H9 (cell line): ENCODE results near the gene MFSD11. TPM values are rescaled to one million over a fixed set of nuclear protein-coding genes. Genes with fewer than 3 reads are reported as not detected.

Source experiments
- DNase-seq: peaks from one replicate; pipeline ENCODE4 v3.0.0-alpha.2; 2017
- H2AFZ ChIP-seq: one replicate; pipeline ENCODE4 v1.6.1; 2013; ENCODE audit warnings: mild to moderate bottlenecking, low read length, control low read depth, moderate library complexity
- H2AK5ac ChIP-seq: 2 replicates; pipeline ENCODE4 v1.6.1; 2013; ENCODE audit warnings: low read length, control low read depth, mixed read lengths; ENCODE audit not compliant: insufficient read length
- H2BK120ac ChIP-seq: one replicate; pipeline ENCODE4 v1.6.1; 2013; ENCODE audit warnings: low read depth, mild to moderate bottlenecking, low read length, control low read depth, inconsistent platforms; ENCODE audit not compliant: poor library complexity, severe bottlenecking
- H2BK12ac ChIP-seq: 2 replicates; pipeline ENCODE4 v1.6.1; 2013; ENCODE audit warnings: low read length, control low read depth, mixed read lengths, low read depth; ENCODE audit not compliant: insufficient read length
- H2BK15ac ChIP-seq: 2 replicates; pipeline ENCODE4 v1.6.1; 2013; ENCODE audit warnings: low read depth, low read length, control low read depth
- H2BK20ac ChIP-seq: one replicate; pipeline ENCODE4 v1.6.1; 2013; ENCODE audit warnings: low read depth, mild to moderate bottlenecking, low read length, control low read depth, inconsistent platforms; ENCODE audit not compliant: poor library complexity, severe bottlenecking
- H2BK5ac ChIP-seq: 2 replicates; pipeline ENCODE4 v1.6.1; 2013; ENCODE audit warnings: low read length, control low read depth, mixed read lengths; ENCODE audit not compliant: insufficient read length
- H3K14ac ChIP-seq: 2 replicates; pipeline ENCODE4 v1.6.1; 2013; ENCODE audit warnings: low read length, control low read depth; ENCODE audit not compliant: insufficient read depth
- H3K18ac ChIP-seq: 2 replicates; pipeline ENCODE4 v1.6.1; 2013; ENCODE audit warnings: low read depth, mild to moderate bottlenecking, mixed read lengths, low read length, control low read depth; ENCODE audit not compliant: insufficient read length
- H3K23ac ChIP-seq: 2 replicates; pipeline ENCODE4 v1.6.1; 2013; ENCODE audit warnings: low read length, control low read depth, mixed read lengths, low read depth; ENCODE audit not compliant: insufficient read length
- H3K23me2 ChIP-seq: 2 replicates; pipeline ENCODE4 v1.6.1; 2013; ENCODE audit warnings: low read depth, mild to moderate bottlenecking, mixed read lengths, low read length, control low read depth; ENCODE audit not compliant: insufficient read length, poor library complexity, severe bottlenecking
- H3K27ac ChIP-seq: 2 replicates; pipeline ENCODE4 v1.5.1; 2013; ENCODE audit warnings: low read length, control low read depth, mixed read lengths, low read depth; ENCODE audit not compliant: insufficient read length
- H3K27me3 ChIP-seq: 2 replicates; pipeline ENCODE4 v1.6.1; 2013; ENCODE audit warnings: low read length, control low read depth, inconsistent platforms; ENCODE audit not compliant: insufficient read depth
- H3K4ac ChIP-seq: 2 replicates; pipeline ENCODE4 v1.6.1; 2013; ENCODE audit warnings: low read depth, mild to moderate bottlenecking, control low read depth, inconsistent platforms, low read length, moderate library complexity
- H3K4me1 ChIP-seq: 2 replicates; pipeline ENCODE4 v1.6.1; 2013; ENCODE audit warnings: low read length, control low read depth, inconsistent platforms; ENCODE audit not compliant: insufficient read depth
- H3K4me2 ChIP-seq: 2 replicates; pipeline ENCODE4 v1.6.1; 2013; ENCODE audit warnings: low read length, control low read depth, mixed read lengths; ENCODE audit not compliant: insufficient read length, insufficient read depth
- H3K56ac ChIP-seq: 2 replicates; pipeline ENCODE4 v1.6.1; 2013; ENCODE audit warnings: low read depth, mild to moderate bottlenecking, mixed read lengths, low read length, control low read depth; ENCODE audit not compliant: insufficient read length
- H3K79me1 ChIP-seq: 2 replicates; pipeline ENCODE4 v1.6.1; 2013; ENCODE audit warnings: low read depth, mild to moderate bottlenecking, moderate library complexity, low read length, control low read depth, inconsistent platforms; ENCODE audit not compliant: insufficient read depth, poor library complexity, severe bottlenecking
- H3K79me2 ChIP-seq: 2 replicates; pipeline ENCODE4 v1.6.1; 2013; ENCODE audit warnings: low read length, control low read depth, inconsistent platforms; ENCODE audit not compliant: insufficient read depth
- H3K9ac ChIP-seq: 2 replicates; pipeline ENCODE4 v1.6.1; 2013; ENCODE audit warnings: low read length, control low read depth, mixed read lengths; ENCODE audit not compliant: insufficient read length; ENCODE audit errors: extremely low read depth
- H3K9me3 ChIP-seq: one replicate; pipeline ENCODE4 v1.6.1; 2013; ENCODE audit warnings: low read depth, low read length, inconsistent platforms; ENCODE audit not compliant: control insufficient read depth
- H3T11ph ChIP-seq: one replicate; pipeline ENCODE4 v1.6.1; 2013; ENCODE audit warnings: mild to moderate bottlenecking, low read length, control low read depth, inconsistent platforms
- H4K20me1 ChIP-seq: one replicate; pipeline ENCODE4 v1.6.1; 2013; ENCODE audit not compliant: control insufficient read depth, insufficient read length, insufficient read depth
- H4K5ac ChIP-seq: 2 replicates; pipeline ENCODE4 v1.6.1; 2013; ENCODE audit warnings: low read depth, mild to moderate bottlenecking, mixed read lengths, low read length, control low read depth; ENCODE audit not compliant: insufficient read length
- H4K8ac ChIP-seq: replicated peaks from 2 replicates; pipeline ENCODE4 v1.6.1; 2013; ENCODE audit warnings: low read length, control low read depth, mixed read lengths, low read depth; ENCODE audit not compliant: insufficient read length
- H4K91ac ChIP-seq: 2 replicates; pipeline ENCODE4 v1.6.1; 2013; ENCODE audit warnings: low read depth, mild to moderate bottlenecking, moderate library complexity, mixed read lengths, low read length, control low read depth; ENCODE audit not compliant: insufficient read length
- H3K27ac Mint-ChIP-seq, 3 experiments: 2 replicates in 2 of 3; 3 replicates in 1 of 3; pipeline ENCODE4 v1.8.0; 2020 to 2021; ENCODE audit warnings: mixed read lengths in 3 of 3, mild to moderate bottlenecking in 1 of 3, moderate library complexity in 1 of 3
- H3K27me3 Mint-ChIP-seq: 2 replicates; pipeline ENCODE4 v1.8.0; 2021; ENCODE audit warnings: low read depth, mild to moderate bottlenecking, moderate library complexity, mixed read lengths
- H3K36me3 Mint-ChIP-seq, 3 experiments: 2 replicates in 2 of 3; 3 replicates in 1 of 3; pipeline ENCODE4 v1.8.0; 2020 to 2021; ENCODE audit warnings: low read depth in 3 of 3, mixed read lengths in 3 of 3; ENCODE audit not compliant: insufficient read depth in 1 of 3
- H3K4me1 Mint-ChIP-seq, 2 experiments: 2 replicates each; pipeline ENCODE4 v1.8.0; 2020; ENCODE audit warnings: mixed read lengths in 2 of 2
- H3K4me3 Mint-ChIP-seq, 2 experiments: 2 replicates in 1 of 2; 3 replicates in 1 of 2; pipeline ENCODE4 v1.8.0; 2020 to 2021; ENCODE audit warnings: mild to moderate bottlenecking in 2 of 2, mixed read lengths in 2 of 2, moderate library complexity in 1 of 2
- H3K9me3 Mint-ChIP-seq, 2 experiments: 2 replicates in 1 of 2; 3 replicates in 1 of 2; pipeline ENCODE4 v1.8.0; 2020; ENCODE audit warnings: mild to moderate bottlenecking in 2 of 2, mixed read lengths in 2 of 2, moderate library complexity in 1 of 2
- CTCF ChIP-seq: fragments of 200-600 bp; sonication (generic); conservative IDR thresholded peaks from 3 replicates; pipeline ENCODE4 v1.8.0; 2021; ENCODE audit warnings: antibody characterized with exemption, mild to moderate bottlenecking
- WGBS: extraction: QIAGEN DNeasy Blood & Tissue Kit; methylation state at CpG from one replicate; pipeline ENCODE4 v1.1.7; 2013; ENCODE audit warnings: missing lambda C conversion rate, low lambda C conversion rate, mixed read lengths; ENCODE audit not compliant: insufficient read length; ENCODE audit errors: extremely low coverage; 5-methylcytosine and 5-hydroxymethylcytosine counted together
- total RNA-seq: library from RNA; stranded (reverse); gene quantifications from 2 replicates; pipeline ENCODE4 v1.2.1, GENCODE V29; 2021

MFSD11 gene
- total RNA-seq, 1 experiment from 2014 or later, result 19.9 TPM

- Histone ChIP-seq H2BK15ac (no peak overlapping the region), H3K14ac (no peak overlapping the region), H4K20me1 (no peaks in the 10 kb centered on the region), H4K91ac (no peak overlapping the region), H3K4me1 (no peaks in the 10 kb centered on the region), H3K23ac (no peak overlapping the region), H3T11ph (no peak overlapping the region), H3K23me2 (no peaks in the 10 kb centered on the region), H2BK5ac (no peak overlapping the region), H4K5ac (no peak overlapping the region), H3K4me2 (no peak overlapping the region), H3K4ac (no peak overlapping the region), H4K8ac (no peak overlapping the region), H3K9me3 (no peaks in the 10 kb centered on the region), H2AK5ac (no peak overlapping the region), H3K9ac (no peak overlapping the region), H2AFZ (no peak overlapping the region), H3K27ac (no peak overlapping the region), H2BK12ac (no peak overlapping the region), H3K56ac (no peak overlapping the region), H3K79me2 (no peaks in the 10 kb centered on the region), H3K18ac (no peak overlapping the region), H3K27me3 (no peaks in the 10 kb centered on the region), H3K79me1 (no peaks in the 10 kb centered on the region), H2BK120ac (no peak overlapping the region), H2BK20ac (no peak overlapping the region)
- no CpG with 5 or more reads among the region's 6 CpGs for WGBS
- no peak overlapping the region for H3K4me3 Mint-ChIP-seq
- no peak for DNase-seq
- peaks cover 22 to 62% (median 62%) of the 10 kb centered on the region in 3 experiments; a peak in 6 of 7 replicates for H3K36me3 Mint-ChIP-seq
- TF ChIP-seq CTCF, result no peak
- no peaks in the 10 kb centered on the region for H3K9me3 Mint-ChIP-seq
- H3K4me1 Mint-ChIP-seq, result peaks cover 0 to 3% of the 10 kb centered on the region in 2 experiments; a peak in 1 of 4 replicates
- H3K27me3 Mint-ChIP-seq, result no peaks in the 10 kb centered on the region
- no peak overlapping the region for H3K27ac Mint-ChIP-seq
These were observed 21.1 kb upstream of the MFSD11 start for GRCh38 chr17:76716839-76717215.
